Esophagus squamous epithelium (tissue), 4 donors: Measurements from ENCODE around the gene TPGS2.

Source experiments
- CTCF ChIP-seq, 6 experiments: fragments of 450-650 bp in 4 of 6; fragments of 200-600 bp in 2 of 6; sonication (generic) in 2 of 6; IDR thresholded peaks; one replicate each; pipeline ENCODE4 v1.5.1; 2016 to 2019; ENCODE audit warnings: antibody characterized with exemption in 6 of 6, mild to moderate bottlenecking in 4 of 6, moderate library complexity in 4 of 6
- POLR2A ChIP-seq, 4 donors: fragments of 450-650 bp; IDR thresholded peaks; one replicate each; pipeline ENCODE4 v1.6.1; 2017; ENCODE audit warnings: antibody characterized with exemption in 4 of 4, mild to moderate bottlenecking in 4 of 4, moderate library complexity in 3 of 4

- no peak for TF ChIP-seq CTCF (IDR thresholded peaks at IDR 0.05)
- no peak for TF ChIP-seq POLR2A (IDR thresholded peaks at IDR 0.05)
Measured at GRCh38 chr18:36817039-36817438, 11.8 kb downstream of the TPGS2 start.
